Measurements from ENCODE around the gene ADAMTS17. TPM values are rescaled to one million over a fixed set of nuclear protein-coding genes. Genes with fewer than 3 reads are reported as not detected.

ADAMTS17 gene
- total and polyA plus RNA-seq, 9 of the 15 experiments (the other 6 are each of a cell fraction or from before 2014, with no cell fraction given): 0.01 to 0.14 (median 0.07) TPM; not detected in 6

- H3K4me3 ChIP-seq: no peak overlapping the region
- no peaks in the 10 kb centered on the region for H4K20me1 ChIP-seq (replicated peaks; ENCODE audit: control insufficient read depth, insufficient read depth, low read length)
- H3K4me1 ChIP-seq (replicated peaks in 1 of 2; ENCODE audit: control insufficient read depth in 2 of 2, insufficient read depth in 2 of 2, low read length in 2 of 2): no peaks in the 10 kb centered on the region
- TF ChIP-seq HCFC1 (IDR thresholded peaks at IDR 0.05; ENCODE audit: low read depth, low read length): no peak
- TF ChIP-seq MXD1 (CRISPR knock-in tag; IDR thresholded peaks at IDR 0.05; ENCODE audit: borderline replicate concordance, poor library complexity, severe bottlenecking): no peak
- no peak for TF ChIP-seq FOXJ2 (tag; IDR thresholded peaks at IDR 0.05)
- no peak for TF ChIP-seq ELF4 (CRISPR knock-in tag; IDR thresholded peaks at IDR 0.05)
- H3K27me3 ChIP-seq (ENCODE audit: control insufficient read depth in 2 of 2, insufficient read depth in 2 of 2, low read length in 2 of 2): peaks cover 0 to 37% of the 10 kb centered on the region in 2 experiments; a peak in 4 of 5 replicates
- H2AFZ ChIP-seq (ENCODE audit: low read depth, low read length): no peak overlapping the region
- 0% methylated on average over 5 of the region's 5 CpGs for WGBS (ENCODE audit: insufficient coverage, low coverage, missing lambda C conversion rate)
- H3K27ac ChIP-seq (ENCODE audit: extremely low read depth, low read depth, low read length): no peak overlapping the region
- CTCF ChIA-PET (ENCODE audit: low intra/inter-chr PET ratio): no interaction called here
- DNase-seq (ENCODE audit: extremely low read depth in 1 of 4, low spot score in 3 of 4): no peak
- ATAC-seq: no peak
- no peaks in the 10 kb centered on the region for H3K9me3 ChIP-seq (replicated peaks; ENCODE audit: control insufficient read depth, insufficient read depth, low read depth, low read length)
- BruUV-seq (replicated peaks): no TSS peak
- H3K9me1 ChIP-seq (ENCODE audit: control insufficient read depth, insufficient read depth, low read length): no peaks in the 10 kb centered on the region
- in situ Hi-C loops (cut with MboI) (no loop called here), intact Hi-C loops (cut with micrococcal nuclease) (no loop called here)
- H3K36me3 ChIP-seq (ENCODE audit: control insufficient read depth, insufficient read depth, low read length): no peaks in the 10 kb centered on the region
- no peak for FAIRE-seq
- POLR2A ChIA-PET: no interaction called here
- H3K79me2 ChIP-seq (ENCODE audit: control insufficient read depth, insufficient read depth, low read length): no peaks in the 10 kb centered on the region
- H3K4me2 ChIP-seq (ENCODE audit: insufficient read depth, low read length): no peak overlapping the region
- no peak overlapping the region for H3K9ac ChIP-seq (ENCODE audit: insufficient read depth in 1 of 2, low read depth in 2 of 2, low read length in 2 of 2)
Observed at GRCh38 chr15:100005715-100006114, 336.1 kb downstream of the ADAMTS17 start.

- CTCF ChIA-PET (ENCODE audit: low intra/inter-chr PET ratio): no interaction called here
- BruUV-seq (replicated peaks): no TSS peak
- no peak for FAIRE-seq
- TF ChIP-seq KLF6 (CRISPR knock-in tag; IDR thresholded peaks at IDR 0.05; ENCODE audit: borderline replicate concordance): no peak
- no peak for TF ChIP-seq JUNB (CRISPR knock-in tag; conservative IDR thresholded peaks at IDR 0.05)
- TF ChIP-seq ZNF24 (IDR thresholded peaks at IDR 0.05): no peak
- no peak for TF ChIP-seq HDAC8 (tag; IDR thresholded peaks at IDR 0.05)
- no peak for TF ChIP-seq ELF1 (tag; IDR thresholded peaks at IDR 0.05)
Observed at GRCh38 chr15:100005013-100005412, 336.8 kb downstream of the ADAMTS17 start.

More at GRCh38 chr15:100005013-100005412, 336.8 kb downstream of the ADAMTS17 start:
- DNase-seq (ENCODE audit: extremely low read depth in 1 of 4, low spot score in 3 of 4): no peak
- Histone ChIP-seq H2AFZ (ENCODE audit: low read depth, low read length) (no peak overlapping the region), H3K27me3 (ENCODE audit: control insufficient read depth in 2 of 2, insufficient read depth in 2 of 2, low read length in 2 of 2) (peaks cover 0 to 33% of the 10 kb centered on the region in 2 experiments; a peak in 4 of 5 replicates), H3K9me1 (ENCODE audit: control insufficient read depth, insufficient read depth, low read length) (no peaks in the 10 kb centered on the region), H4K20me1 (replicated peaks; ENCODE audit: control insufficient read depth, insufficient read depth, low read length) (no peaks in the 10 kb centered on the region), H3K9ac (ENCODE audit: insufficient read depth in 1 of 2, low read depth in 2 of 2, low read length in 2 of 2) (no peak overlapping the region), H3K9me3 (replicated peaks; ENCODE audit: control insufficient read depth, insufficient read depth, low read depth, low read length) (no peaks in the 10 kb centered on the region), H3K4me3 (no peak overlapping the region), H3K36me3 (ENCODE audit: control insufficient read depth, insufficient read depth, low read length) (no peaks in the 10 kb centered on the region), H3K27ac (ENCODE audit: extremely low read depth, low read depth, low read length) (no peak overlapping the region), H3K4me2 (ENCODE audit: insufficient read depth, low read length) (no peak overlapping the region), H3K79me2 (ENCODE audit: control insufficient read depth, insufficient read depth, low read length) (no peaks in the 10 kb centered on the region), H3K4me1 (replicated peaks in 1 of 2; ENCODE audit: control insufficient read depth in 2 of 2, insufficient read depth in 2 of 2, low read length in 2 of 2) (no peaks in the 10 kb centered on the region)
- POLR2A ChIA-PET: no interaction called here
- intact Hi-C loops (cut with micrococcal nuclease) (no loop called here), in situ Hi-C loops (cut with MboI) (no loop called here)
- 0% methylated on average over 3 of the region's 3 CpGs for WGBS (ENCODE audit: insufficient coverage, low coverage, missing lambda C conversion rate)
- no peak for ATAC-seq
